Neural progenitor cell (in vitro differentiated cells): ENCODE data around the gene SMYD3.

Experiments
- EZH2 ChIP-seq: fragments of 200-600 bp; sonication (generic); IDR thresholded peaks from 2 replicates; pipeline ENCODE4 v1.6.1; 2017; ENCODE audit warnings: antibody characterized with exemption, mild to moderate bottlenecking, moderate library complexity
- TF ChIP-seq, protein P1 (sequence below): fragments of 200-600 bp; sonication (generic); IDR thresholded peaks from 2 replicates; pipeline ENCODE4 v1.5.1; 2017; ENCODE audit warnings: antibody characterized with exemption, mild to moderate bottlenecking

DNA sequence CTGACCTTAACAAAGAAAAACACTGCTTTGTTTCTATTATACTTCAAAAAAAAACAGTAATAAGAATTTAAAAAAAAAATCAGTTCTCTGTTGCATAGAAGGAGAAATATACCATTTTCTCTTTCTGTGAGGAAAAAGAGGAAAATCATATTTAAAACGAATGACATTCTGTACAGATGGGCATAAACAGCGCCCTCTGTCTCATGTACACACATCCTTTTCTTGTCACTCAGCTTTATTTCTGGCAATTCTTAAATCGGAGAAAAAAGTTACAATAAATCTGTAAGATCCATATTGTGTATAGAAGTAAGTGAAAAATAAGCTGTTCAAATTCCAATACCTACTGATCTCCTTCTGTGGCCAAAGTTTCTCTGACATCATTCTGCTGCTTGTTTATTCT is 245.4 kb downstream of the SMYD3 start:
- no peak for TF ChIP-seq EZH2
- TF ChIP-seq, protein P1, sequence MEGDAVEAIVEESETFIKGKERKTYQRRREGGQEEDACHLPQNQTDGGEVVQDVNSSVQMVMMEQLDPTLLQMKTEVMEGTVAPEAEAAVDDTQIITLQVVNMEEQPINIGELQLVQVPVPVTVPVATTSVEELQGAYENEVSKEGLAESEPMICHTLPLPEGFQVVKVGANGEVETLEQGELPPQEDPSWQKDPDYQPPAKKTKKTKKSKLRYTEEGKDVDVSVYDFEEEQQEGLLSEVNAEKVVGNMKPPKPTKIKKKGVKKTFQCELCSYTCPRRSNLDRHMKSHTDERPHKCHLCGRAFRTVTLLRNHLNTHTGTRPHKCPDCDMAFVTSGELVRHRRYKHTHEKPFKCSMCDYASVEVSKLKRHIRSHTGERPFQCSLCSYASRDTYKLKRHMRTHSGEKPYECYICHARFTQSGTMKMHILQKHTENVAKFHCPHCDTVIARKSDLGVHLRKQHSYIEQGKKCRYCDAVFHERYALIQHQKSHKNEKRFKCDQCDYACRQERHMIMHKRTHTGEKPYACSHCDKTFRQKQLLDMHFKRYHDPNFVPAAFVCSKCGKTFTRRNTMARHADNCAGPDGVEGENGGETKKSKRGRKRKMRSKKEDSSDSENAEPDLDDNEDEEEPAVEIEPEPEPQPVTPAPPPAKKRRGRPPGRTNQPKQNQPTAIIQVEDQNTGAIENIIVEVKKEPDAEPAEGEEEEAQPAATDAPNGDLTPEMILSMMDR, result peak; percentile 30
